ENCODE measurements around the gene CIZ1. TPM values are rescaled to one million over a fixed set of nuclear protein-coding genes. Genes with fewer than 3 reads are reported as not detected.

Gene CIZ1
- total RNA-seq, 1 donor from 2014 or later: 134 TPM

DNA sequence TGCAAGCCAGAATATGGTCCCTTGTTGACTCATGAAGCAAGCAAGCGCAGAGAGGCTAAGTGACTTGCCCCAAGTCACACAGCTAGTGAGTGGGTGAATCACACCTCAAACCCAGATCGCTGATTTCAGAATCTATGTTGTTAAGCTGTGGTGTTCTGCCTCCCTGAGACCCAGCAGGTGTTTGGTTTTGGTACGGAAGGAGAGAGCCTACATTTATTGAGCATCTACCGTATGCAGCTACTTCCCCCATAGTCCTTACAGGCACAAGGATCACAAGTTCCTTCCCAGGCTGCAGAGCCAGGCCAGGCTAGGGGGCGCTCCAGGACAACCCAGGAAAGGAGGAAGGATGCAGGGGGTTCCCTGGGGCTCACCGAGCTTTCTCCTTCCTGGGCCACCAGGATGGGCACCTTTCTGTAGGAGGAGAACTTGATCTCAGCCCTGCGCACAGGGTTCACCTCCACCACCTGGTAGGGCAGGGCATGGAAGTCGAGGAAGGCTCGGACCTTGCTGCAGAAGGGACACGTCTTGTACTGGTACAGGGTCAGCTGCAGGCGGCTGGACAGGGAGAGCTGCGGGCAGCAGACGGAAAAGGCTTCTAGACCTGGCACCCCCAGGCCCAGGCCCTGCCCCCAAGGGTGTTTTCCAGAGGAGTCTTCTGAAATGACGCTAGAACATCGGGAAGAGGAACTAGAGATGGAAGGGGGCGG is 66.3 kb downstream of the CIZ1 start:
- no peak for DNase-seq (ENCODE audit: low spot score)

DNA sequence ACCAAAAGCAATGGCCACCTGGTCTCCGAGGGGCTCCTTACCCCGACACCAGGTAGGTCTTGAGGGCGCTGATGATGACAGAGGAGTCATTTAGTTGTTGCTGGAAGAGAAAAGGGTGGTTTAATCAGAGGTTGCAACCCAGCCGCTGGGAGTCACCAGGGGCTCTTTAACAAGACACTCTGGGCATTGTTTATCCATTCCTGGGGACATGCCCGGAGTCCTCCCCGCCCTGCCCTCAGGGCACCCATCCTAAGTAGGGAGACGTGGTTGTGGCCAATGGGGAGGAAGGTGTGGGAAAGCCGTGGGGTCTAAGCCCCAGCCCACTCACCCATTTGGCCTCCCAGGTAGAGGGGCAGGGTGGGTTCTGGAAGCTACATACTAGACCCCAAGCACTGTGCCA is 66.9 kb downstream of the CIZ1 start:
- DNase-seq (ENCODE audit: low spot score): no peak

DNA sequence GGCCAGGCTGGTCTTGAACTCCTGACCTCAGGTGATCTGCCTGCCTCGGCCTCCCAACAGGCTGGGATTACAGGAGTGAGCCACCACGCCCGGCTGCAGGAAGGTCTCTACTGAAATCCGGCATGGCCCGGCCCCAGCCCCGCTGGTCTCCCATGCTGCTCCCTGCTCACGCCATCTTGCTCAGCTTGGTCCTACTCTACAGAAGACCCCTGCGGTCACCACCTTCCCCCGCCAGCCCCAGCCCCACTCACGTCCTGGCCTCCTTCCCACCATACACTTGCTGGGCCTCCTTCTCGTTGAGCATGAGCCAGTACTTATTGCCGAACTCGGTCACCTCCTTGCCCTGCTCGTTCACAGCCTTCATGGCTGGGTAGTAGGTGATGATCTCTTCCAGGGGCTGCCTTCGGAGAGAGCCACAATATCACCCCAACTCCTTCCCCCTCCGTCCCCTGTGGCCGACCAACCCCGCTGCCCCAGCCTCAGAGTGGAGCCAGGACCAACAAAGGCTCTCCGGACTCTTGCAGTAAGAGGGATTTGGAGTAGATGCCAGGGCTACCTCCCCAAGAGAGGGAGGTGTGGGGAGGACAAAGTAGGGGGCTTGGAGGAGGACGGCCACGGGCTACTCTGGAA is 67.8 kb downstream of the CIZ1 start:
- DNase-seq (ENCODE audit: low spot score): no peak

DNA sequence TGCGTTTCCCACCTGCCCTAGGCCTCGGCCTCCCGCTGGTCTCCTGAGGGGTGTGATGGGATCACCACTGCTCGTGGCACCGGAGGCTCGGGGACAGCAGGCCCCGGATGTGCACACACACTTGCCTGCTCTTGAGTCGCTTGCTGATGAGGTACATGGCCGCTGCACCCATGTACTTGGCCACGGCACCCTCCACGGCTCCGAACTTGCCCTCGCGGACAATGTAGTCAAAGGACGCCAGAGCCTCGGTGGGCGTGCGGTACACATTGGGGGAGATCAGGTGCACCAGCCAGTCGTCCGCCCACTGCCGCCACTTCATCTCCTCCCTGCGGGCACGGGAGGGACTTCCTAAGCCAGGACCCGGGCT is 68.6 kb downstream of the CIZ1 start:
- DNase-seq (ENCODE audit: low spot score): no peak

DNA sequence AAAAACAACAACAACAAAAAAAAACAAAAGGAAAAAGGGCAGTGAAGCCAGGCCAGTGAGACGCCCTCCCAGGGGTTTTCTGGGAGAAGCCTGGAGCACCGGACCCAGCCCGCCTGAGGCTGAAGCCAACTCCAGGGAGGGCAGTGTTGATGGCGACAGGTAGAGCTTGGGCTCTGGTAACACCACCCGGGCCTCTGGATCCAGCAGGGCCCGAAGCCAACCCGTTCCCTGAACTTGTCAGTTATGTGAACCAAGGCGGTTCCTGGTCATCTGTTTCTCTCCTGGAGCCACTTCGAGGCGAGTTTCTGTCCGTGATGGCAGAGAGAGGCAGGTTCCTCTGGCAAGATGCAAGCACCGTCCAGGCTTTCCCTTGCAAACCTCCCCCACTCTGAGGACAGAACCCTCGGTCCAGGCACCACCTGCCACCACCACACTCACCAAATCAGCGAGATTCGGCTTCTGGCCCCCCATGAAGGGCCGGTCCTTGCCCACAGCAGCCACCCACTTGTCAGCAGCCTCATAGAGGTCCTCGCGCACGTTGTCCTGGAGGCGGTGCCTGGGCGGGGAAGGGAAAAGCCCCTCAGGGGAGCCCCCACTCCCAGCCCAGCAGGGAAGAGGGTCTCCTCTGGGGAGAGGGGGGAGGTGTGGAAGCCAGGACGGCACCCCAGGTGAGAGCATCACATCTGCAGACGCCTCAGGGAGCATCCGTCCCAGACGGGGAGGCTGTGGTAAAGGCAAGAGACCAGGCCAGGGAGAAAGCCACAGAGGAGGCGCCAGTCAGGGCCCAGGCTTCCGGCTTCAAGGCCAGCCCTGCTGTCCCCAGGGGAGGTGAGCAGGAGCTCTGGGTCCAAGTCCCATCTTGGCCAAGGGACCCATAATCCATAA is 69.2 kb downstream of the CIZ1 start:
- no peak for DNase-seq (ENCODE audit: low spot score)

DNA sequence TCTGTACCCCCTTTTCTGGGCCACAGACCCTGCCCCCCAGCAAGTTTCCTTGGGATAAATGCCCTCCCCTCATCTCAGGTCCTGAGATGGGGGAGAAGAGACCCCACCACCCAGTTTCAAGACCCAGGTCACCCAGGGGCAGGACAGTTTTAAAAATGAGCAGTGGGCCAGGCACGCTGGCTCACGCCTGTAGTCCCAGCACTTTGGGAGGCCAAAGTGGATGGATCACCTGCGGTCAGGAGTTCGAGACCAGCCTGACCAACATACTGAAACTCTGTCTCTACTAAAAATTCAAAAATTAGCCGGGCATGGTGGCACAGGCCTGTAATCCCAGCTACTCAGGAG is 69.9 kb downstream of the CIZ1 start:
- DNase-seq (ENCODE audit: low spot score): no peak

DNA sequence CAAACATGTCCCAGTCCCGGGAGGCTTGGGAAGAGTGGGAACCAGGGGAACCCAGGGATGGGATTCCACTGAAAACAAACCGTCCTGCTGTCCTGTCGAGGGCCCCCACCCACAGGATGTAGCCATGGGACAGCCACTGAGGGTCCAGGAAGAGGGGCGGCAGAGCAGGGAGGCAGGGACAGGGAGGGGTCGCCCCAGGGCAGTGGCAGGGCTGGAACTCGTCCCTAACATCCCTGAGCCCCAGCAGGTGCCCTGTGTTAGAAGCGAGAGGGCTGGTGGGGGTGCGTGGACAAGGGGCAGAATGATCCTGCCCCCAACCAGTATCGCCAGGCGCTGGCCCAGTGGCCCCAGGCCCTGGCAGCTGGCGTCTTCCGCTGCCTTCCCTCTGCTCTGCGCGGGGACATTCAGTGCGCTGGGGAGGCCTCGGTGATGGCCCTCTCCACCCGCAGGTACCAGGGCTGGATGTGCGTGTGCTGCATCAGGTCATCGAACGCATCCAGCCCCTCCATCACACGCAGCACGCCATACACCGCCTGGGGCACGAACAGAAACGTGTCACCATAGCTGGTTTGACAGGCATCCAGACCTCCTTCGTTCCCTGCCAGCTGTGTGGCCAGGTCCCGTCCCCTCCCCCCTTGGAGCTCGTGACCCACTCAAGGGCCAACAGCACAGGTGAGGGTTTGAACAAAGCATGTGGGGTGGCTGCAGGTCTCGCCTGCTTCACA is 70.5 kb downstream of the CIZ1 start:
- DNase-seq (ENCODE audit: low spot score): no peak

DNA sequence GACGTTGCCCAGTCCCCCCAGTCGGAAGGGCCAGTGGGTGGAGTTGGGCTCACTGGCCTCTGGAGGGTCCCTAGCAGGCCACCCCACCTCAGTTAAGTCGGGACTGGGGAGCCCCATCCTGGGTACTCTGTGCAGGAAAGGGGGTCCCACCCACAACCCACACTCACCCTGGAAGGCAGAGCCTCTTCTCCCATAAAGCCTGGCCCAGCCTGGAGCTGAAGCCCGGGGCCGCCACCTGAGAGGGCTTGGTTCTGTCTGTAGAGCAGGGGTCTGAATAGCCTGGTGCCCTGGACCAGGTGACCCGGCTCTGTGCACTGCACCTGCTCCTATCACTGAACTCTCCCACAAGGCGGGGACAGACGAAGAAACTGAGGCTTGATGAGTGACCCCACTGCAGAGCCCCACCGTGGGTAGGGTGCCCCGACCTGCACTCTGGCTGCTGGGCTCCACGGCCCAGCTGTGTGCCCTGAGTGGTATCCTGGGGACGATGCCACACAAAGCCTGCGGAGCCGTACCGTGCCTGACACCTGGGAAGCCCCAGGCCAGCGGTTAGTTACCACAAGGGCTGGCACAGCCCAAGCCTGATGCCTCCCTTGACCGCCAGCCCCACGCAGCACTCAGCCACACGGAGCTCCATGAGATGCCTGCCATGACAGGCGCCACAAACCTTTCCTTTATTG is 71.2 kb downstream of the CIZ1 start:
- DNase-seq (ENCODE audit: low spot score): no peak

DNA sequence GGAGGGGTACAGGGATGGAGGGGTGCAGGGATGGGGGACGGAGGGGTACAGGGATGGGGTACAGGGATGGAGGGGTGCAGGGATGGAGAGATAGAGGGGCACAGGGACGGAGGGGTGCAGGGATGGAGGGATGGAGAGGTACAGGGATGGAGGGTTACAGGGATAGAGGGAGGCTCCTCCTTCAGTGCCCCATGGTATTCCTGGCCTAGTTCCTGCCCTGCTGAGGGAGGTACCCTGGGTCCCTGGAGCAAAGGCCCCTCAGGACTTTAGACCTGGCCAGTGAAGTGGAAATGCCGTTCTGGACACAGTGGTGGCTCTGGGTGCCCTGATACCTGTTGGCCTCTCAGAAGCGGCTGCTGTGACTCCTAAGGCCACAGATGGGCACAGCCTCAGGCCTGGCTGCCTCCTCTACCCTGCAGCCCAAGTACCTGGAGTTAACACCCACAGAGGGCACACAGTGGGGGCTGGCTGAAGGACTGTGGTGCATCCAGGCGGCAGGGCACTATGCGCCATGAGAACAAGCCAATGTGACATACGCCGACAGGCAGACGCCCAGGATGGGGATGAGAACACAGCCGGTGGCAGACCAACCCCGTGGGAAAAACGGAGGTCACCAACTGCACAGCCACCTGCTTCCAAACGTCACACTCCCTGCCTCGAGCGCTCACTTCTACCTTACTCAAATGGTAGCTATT is 72.3 kb downstream of the CIZ1 start:
- DNase-seq (ENCODE audit: low spot score): no peak

DNA sequence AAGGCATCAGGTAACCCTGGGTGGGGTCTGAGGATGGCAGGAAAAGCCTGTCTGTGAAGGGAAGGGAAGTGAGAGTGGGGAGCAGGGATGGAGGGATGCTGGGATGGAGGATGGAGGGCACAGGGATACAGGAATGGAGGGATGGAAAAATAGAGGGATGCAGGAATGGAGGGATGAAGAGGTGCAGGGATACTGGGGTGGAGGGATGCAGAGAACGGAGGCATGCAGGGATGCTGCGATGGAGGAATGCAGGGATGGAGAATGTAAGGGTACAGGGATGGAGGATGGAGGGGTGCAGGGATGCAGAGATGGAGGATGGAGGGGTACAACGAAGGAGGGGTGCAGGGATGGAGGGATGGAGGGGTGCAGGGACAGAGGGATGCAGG is 72.9 kb downstream of the CIZ1 start:
- no peak for DNase-seq (ENCODE audit: low spot score)

DNA sequence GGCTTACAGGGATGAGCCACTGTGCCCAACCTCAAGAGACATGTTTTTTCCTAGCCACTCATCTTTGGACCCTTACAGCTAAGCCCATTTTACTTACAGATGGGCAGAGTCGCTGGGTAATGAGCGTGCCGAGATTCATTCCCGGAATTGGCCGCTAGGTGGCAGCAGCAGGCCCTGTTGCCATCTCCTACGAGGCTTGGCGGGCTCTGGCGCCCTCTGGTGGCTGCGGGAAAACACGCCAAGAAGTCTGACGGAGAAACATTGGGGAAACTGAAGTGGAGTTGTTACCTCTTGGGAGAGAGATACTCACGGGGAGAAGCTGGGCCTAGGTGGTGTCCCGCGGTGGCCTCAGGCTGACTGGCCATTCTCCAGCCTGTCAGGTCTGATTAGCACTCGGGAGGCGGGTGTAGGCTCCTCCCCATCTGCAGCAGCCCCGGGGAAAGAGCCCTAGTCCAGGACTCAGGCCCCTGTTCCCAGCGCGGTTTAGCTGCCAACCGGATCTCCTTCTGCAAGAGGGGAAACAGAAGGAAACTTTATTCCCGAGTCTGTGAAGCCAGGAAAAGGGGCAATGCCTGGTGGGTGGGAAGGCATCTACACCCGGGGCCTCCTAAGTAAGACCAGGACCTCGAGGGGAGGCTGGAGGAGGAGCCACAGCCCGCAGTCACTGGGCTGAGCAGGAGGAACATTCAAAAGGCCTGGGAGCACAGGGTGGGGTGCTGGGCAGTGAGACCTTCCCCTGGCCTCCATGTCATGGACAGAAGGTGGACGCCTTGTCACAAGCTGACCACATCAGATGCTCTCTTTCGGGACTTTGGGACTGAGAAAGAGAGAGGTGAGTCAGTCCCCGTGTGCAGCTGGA is 73.5 kb downstream of the CIZ1 start:
- DNase-seq (ENCODE audit: low spot score): peak; percentile 95

DNA sequence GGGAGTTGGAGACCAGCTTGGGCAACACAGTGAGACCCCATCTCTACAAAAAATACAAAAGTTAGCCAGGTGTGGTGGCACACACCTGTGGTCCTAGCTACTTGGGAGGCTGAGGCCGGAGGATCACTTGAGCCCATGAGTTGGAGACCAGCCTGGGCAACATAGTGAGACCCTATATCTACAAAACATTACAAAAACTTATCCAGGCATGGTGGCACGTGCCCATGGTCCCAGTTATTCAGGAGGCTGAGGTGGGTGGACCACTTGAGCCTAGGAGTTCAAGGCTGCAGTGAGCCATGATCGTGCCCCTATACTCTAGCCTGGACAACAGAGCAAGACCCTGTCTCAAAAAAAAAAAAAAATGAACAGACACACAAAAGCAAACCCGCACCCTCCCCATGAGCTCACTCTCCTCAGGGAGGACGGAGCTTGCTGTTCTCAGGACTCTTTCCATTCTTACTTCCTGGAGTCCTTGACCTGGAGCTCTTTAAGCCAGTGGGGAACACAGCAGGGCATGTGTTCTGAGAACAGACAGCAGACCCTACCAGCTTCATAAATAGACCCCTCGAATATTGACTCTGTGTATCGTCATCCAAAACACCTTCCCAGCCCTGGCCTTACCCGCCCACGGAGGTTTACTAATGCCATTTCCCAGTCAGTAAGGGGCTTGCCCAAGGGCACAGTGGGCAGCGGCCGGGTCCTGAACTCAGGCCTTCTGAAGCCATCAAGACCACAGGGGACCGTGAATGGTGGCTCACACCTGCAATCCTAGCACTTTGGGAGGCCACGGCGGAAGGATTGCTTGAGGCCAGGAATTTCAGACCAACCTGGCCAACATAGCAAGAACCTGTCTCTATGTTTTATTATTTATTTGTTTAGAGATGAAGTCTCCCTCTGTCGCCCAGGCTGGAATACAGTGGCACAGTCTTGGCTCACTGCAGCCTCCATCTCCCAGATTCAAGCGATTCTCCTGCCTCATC is 75.0 kb downstream of the CIZ1 start:
- no peak for DNase-seq (ENCODE audit: low spot score)

Other genes starting within 250 kb of the CIZ1 start
- gene EEIG1, start 210.6 kb downstream of the CIZ1 start, total RNA-seq: 99.6 TPM
- 6.9 TPM for gene NAIF1, start 124.3 kb downstream of the CIZ1 start, total RNA-seq
- 21.7 TPM for gene SLC25A25, start 123.3 kb downstream of the CIZ1 start, total RNA-seq
- gene PTGES2, start 63.8 kb downstream of the CIZ1 start, total RNA-seq: 87.8 TPM
- gene LCN2, start 42.1 kb downstream of the CIZ1 start, total RNA-seq: 143 TPM
- gene BBLN, start 31.3 kb downstream of the CIZ1 start, total RNA-seq: 179 TPM
- 31.4 TPM for gene DNM1, start 11.8 kb upstream of the CIZ1 start, total RNA-seq
- 125 TPM for gene GOLGA2, start 84.4 kb upstream of the CIZ1 start, total RNA-seq
- gene SWI5, start 84.7 kb upstream of the CIZ1 start, total RNA-seq: 21.9 TPM
- gene TRUB2, start 130.9 kb upstream of the CIZ1 start, total RNA-seq: 32.7 TPM
- 91.8 TPM for gene COQ4, start 131.3 kb upstream of the CIZ1 start, total RNA-seq
- gene SLC27A4, start 149.0 kb upstream of the CIZ1 start, total RNA-seq: 37.1 TPM
- 57.7 TPM for gene URM1, start 179.8 kb upstream of the CIZ1 start, total RNA-seq
- gene CERCAM, start 229.3 kb upstream of the CIZ1 start, total RNA-seq: 51.3 TPM